NK-92 treated with Interleukin-12 subunit alpha and Interleukin-12 subunit beta, amount 100 ng/mL, for 24 hours (cell line): ENCODE results near the gene IRF7.
"Not testable (repeated sequence)": the region's sequence is repeated elsewhere in the genome, so short reads cannot be mapped to it uniquely, and the experiment has no call there.

Experiments used
- DNase-seq: peaks from one replicate; lab custom pipeline; 2025; lab: John Stamatoyannopoulos, UW

The IRF7 gene

GRCh38 chr11:615504-616319 lies at the start of gene IRF7:
TSS of gene IRF7 (minus strand) at chr11:615950. CDS start at chr11:615364, 586 bp downstream.
- DNase-seq: peak; percentile 83

- no peak for DNase-seq
Observed at GRCh38 chr11:665062-665703, 49.4 kb upstream of the IRF7 start.

- no peak for DNase-seq
Observed at GRCh38 chr11:662689-663274, 47.0 kb upstream of the IRF7 start.

DNA sequence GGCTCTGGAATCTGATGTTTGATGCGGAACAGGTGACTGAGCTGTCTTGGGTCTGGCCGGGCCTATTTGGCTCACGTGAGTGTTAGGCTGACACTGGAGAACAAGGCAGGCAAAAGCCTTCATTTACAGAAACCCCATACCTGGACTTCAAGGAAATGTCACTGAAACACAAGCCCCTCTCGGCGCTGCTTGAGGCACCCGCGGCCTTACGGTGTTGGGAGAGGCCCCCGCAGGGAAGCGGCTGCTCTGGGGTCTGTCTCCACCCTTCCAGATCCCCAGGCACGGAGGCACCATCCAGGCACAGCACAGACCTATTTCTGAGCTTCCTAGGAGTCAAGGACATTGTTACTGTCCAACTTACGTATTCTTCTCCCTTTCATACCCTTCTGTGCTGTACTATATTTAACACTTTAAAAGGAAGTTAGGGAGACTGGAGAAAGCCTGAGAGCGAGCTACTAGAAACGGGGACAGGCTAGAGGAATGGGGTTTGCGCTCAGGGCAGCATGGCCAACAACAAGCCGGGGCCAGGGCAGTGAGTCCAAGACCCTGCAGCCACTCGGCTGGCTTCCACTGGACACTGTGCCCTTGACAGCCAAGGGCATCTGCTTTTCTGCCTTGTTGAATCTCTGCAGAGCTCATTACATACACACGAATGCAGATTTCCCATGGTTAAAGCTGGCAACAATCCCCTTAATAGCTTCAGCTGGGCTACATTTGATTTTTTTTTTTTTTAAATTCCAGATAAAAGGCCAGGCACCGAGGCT lies 45.1 kb upstream of the IRF7 start:
- no peak for DNase-seq

DNA sequence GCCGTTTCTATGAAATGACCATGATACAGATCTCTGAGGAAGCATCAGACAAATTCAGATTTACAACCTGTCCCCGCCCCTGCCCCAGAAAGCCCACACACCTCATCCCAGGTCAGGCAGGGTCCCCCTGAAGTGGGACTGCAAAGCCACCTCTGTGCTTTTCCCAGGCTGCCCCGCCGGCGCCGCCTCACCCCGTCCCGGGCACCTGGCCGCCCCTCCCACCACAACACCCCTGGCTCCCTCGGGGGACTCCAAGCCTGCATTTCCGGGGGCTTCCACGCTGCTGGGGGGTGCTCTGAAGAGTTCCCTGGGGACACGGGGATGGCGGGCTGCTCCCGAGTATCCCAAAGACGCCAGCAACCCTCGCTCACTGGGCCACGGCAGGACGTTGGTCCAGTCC lies 44.5 kb upstream of the IRF7 start:
- DNase-seq: no peak

DNA sequence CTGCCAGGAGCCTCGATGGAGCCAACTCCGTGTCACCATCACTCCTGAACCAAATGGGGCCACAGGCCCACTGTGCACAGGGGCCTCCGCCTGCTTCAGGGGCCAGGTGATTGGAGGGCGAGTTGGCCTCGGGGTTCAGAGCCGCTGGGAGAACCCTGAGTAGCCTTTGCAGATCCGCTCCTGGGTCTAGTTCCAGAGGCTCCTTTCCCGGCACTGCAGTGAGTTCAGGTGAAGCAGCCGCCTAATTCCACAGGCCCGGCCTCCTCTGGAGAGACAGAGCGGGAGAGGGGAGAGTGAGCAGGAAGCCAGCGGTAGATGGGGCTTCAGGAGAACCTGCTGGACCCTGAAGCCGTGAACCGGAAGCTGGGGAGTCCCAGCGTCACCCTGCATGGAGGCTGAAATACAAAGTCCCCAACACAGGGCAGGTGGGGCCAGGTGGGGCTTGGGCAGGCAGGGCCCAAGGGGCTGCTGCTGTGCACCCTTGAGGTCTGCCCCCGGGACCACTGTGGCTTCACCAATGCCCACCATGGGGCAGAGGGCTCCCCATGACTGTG lies 43.9 kb upstream of the IRF7 start:
- no peak for DNase-seq

- DNase-seq: no peak
Observed at GRCh38 chr11:657691-658126, 42.0 kb upstream of the IRF7 start.

- DNase-seq: no peak
Observed at GRCh38 chr11:656866-657265, 41.1 kb upstream of the IRF7 start.

DNA sequence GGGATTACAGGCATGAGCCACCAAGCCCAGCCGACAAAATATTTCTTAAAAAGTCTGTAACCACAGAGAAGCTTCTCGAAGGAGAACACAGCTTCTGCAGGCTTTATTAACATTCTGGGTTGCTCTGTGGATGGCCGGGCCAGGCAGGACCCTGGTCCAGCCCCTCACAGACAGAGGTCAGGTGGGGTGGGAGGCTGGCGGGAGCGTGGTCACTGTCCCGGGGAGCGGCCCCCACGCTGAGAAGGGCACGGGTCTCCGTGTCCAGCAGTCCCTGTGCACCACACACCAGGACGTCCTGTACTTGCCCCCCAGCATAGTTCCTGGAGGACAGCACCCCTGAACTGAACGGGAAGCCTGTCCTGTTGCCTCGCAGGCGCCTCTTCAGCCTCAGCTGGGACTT lies 40.7 kb upstream of the IRF7 start:
- DNase-seq: no peak

GRCh38 chr11:655036-655726 lies 39.4 kb upstream of the IRF7 start:
- no peak for DNase-seq

- not testable (repeated sequence) for DNase-seq
Observed at GRCh38 chr11:654444-654843, 38.7 kb upstream of the IRF7 start.

DNA sequence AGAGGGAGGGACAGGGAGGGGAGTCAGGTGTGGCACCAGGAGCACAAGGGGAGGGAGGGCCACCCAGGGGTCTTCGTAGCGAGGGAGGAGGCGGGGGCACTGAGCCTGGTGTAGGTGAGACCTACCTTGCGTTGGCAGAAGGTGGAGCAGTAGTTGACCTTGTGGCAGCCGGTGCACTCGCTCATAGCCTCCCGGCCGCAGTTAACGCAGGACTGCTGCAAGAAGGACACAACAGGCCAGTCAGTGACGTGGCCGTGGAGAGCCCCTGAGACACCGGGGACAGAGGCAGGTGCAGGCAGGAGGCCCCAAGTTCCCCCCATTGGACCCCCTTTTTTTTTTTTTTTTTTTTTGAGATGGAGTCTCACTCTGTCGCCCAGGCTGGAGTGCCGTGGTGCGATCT lies 38.1 kb upstream of the IRF7 start:
- DNase-seq: no peak

DNA sequence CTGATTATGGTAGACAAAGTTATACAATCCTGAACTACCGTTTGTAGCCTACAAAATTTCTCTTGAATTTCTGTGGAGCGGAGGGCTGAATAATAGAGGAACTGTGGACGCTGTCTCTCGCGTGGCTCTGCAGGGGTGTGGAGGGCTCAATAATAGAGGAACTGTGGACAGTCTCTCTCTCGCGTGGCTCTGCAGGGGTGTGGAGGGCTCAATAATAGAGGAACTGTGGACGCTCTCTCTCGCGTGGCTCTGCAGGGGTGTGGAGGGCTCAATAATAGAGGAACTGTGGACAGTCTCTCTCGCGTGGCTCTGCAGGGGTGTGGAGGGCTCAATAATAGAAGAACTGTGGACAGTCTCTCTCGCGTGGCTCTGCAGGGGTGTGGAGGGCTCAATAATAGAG lies 37.4 kb upstream of the IRF7 start:
- DNase-seq: not testable (repeated sequence)

- no peak for DNase-seq
Observed at GRCh38 chr11:650482-650881, 34.7 kb upstream of the IRF7 start.

- DNase-seq: not testable (repeated sequence)
Observed at GRCh38 chr11:647672-648158, 32.0 kb upstream of the IRF7 start.

DNA sequence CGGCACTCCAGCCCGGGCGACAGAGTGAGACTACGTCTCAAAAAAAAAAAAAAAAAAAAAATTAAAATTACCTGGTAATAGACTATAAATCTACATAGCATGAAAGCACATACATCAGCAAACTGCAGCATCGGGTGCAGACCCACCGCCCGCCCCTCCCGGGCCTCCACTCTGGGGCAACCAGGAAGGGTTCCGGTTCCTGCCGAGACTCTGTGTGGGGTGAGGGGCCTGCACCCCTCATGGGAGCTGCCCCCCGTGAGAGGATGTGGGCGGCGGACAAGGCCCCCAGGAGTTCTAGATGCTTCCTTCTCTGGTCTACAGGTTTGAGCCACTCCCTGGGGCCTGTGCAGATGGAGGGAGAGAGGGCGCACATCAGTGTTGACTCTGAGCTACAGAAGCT lies 30.5 kb upstream of the IRF7 start:
- DNase-seq: no peak

GRCh38 chr11:645536-645935 lies 29.8 kb upstream of the IRF7 start:
- no peak for DNase-seq

DNA sequence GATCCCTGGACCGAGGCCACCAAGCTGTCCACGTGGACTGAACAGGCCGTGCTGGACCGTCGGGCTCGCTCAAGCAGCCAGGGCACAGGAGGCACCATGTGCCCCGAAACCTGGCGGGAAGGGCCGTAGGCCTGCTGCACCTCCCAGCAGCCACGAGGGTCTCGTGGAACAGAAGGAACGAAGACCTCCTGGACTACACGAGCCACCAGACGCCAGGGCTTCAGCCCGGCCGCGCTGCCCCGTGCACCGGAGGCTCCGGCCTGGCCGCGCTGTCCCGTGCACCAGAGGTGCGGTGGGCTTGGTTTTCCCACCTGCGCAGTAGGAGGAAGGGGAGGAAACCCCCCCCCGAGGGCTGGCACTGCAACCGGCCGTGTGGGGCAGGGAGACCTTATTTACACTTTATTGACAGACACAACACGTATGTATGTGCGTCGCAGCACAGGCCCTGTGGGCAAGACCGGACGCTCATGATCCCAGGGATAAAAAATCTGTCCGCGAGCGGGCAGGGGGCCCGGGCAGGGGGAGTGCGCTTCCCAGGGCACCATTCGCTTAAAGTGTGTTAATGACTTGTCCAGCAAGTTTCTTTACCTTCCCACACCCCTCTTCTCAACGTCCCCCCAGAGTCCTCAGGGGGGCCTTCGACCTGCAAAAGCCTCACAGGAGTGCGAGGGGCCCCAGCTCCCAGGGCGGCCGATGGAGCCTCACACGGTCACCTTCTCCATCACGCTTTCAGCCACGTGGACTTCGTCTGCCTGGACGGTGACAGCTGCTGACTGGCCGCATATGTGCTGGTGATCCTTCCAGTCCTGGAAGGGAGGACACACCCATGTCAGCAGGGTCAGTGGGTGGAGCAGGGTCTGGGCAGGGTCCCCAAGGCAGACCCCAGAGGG lies 28.3 kb upstream of the IRF7 start:
- DNase-seq: no peak

GRCh38 chr11:643366-643765 lies 27.6 kb upstream of the IRF7 start:
- no peak for DNase-seq

DNA sequence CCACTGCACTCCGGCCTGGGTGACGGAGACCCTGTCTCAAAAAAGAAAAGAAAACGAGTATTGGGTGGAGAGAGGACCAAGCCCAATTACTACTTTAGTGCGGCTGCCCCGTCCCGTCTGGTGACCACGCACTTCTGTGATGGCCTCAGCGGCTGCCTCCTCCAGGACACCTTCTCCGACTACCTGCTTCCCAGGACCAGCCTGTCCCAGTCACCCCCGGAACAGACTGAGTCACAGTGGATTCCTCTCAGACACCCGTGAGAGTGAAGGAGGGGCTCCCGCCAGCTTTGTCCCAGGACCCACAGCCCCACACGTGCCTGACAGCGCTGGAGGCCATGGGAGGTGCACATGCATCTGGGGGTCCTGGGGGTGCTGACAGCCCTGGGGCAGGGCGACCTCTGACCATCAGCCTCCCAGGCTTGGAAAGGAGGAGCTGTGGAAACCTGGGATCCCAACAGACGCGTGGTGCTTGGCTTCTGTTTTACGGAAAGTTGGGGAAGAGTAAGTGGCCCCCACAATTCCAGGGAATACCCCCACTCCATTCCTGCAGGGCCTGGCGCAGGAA lies 26.1 kb upstream of the IRF7 start:
- DNase-seq: no peak
